Stimulated activated CD4-positive, alpha-beta T cell treated with anti-CD3 and anti-CD28 coated beads, Interleukin-15, amount 100 ng/mL, for 24 hours (primary cell): ENCODE data around the gene GLT1D1.
"Not testable (repeated sequence)": the region's sequence is repeated elsewhere in the genome, so short reads cannot be mapped to it uniquely, and the experiment has no call there.

Experiments used
- DNase-seq: peaks from one replicate; pipeline ENCODE4 v3.0.0-alpha.2; 2020

Gene GLT1D1

GRCh38 chr12:128820723-128821432 is 32.4 kb upstream of the GLT1D1 start:
- no peak for DNase-seq

- DNase-seq: peak; percentile 41
These were observed 29.9 kb upstream of the GLT1D1 start for GRCh38 chr12:128823216-128823915.

GRCh38 chr12:128823916-128824839 is 29.1 kb upstream of the GLT1D1 start, which contains the start of gene SLC15A4:
Gene SLC15A4, minus strand, starts transcription at chr12:128823958. Its CDS starts 15 bp downstream, at chr12:128823943.
- peak; percentile 97 for DNase-seq

- no peak for DNase-seq
These were observed 27.4 kb upstream of the GLT1D1 start for GRCh38 chr12:128825835-128826234.

GRCh38 chr12:128827724-128828123 is 25.6 kb upstream of the GLT1D1 start:
- DNase-seq: no peak

- no peak for DNase-seq
These were observed 23.3 kb upstream of the GLT1D1 start for GRCh38 chr12:128829861-128830504.

GRCh38 chr12:128830505-128830893 is 22.8 kb upstream of the GLT1D1 start:
- no peak for DNase-seq

GRCh38 chr12:128833418-128833817 is 19.9 kb upstream of the GLT1D1 start:
- no peak for DNase-seq

- not testable (repeated sequence) for DNase-seq
These were observed 13.4 kb upstream of the GLT1D1 start for GRCh38 chr12:128839885-128840284.

GRCh38 chr12:128840862-128841468 is 12.3 kb upstream of the GLT1D1 start:
- DNase-seq: no peak

- no peak for DNase-seq
These were observed 10.7 kb upstream of the GLT1D1 start for GRCh38 chr12:128842579-128842978.

- DNase-seq: no peak
These were observed 9.7 kb upstream of the GLT1D1 start for GRCh38 chr12:128843538-128843937.

- DNase-seq: peak; percentile 18
These were observed 9.1 kb upstream of the GLT1D1 start for GRCh38 chr12:128844031-128844635.

- DNase-seq: not testable (repeated sequence)
These were observed 6.6 kb upstream of the GLT1D1 start for GRCh38 chr12:128846671-128847070.

GRCh38 chr12:128848371-128848770 is 4.9 kb upstream of the GLT1D1 start:
- no peak for DNase-seq

- DNase-seq: not testable (repeated sequence)
These were observed 3.5 kb upstream of the GLT1D1 start for GRCh38 chr12:128849806-128850205.

GRCh38 chr12:128850400-128850799 is 2.9 kb upstream of the GLT1D1 start:
- no peak for DNase-seq

GRCh38 chr12:128851429-128851828 is 1.8 kb upstream of the GLT1D1 start:
- DNase-seq: not testable (repeated sequence)

- DNase-seq: no peak
These were observed 1.1 kb upstream of the GLT1D1 start for GRCh38 chr12:128852026-128852698.

- no peak for DNase-seq
These were observed 421 bp downstream of the GLT1D1 start for GRCh38 chr12:128853600-128854197.
